Lower leg skin (tissue), 4 donors: Measurements from ENCODE around the gene PPM1L. TPM values are rescaled to one million over a fixed set of nuclear protein-coding genes. Genes with fewer than 3 reads are reported as not detected.
A peak's percentile ranks its signal among the peaks of the same experiment; 100 is the strongest.

ENCODE experiments used
- DNase-seq, 2 donors: peaks; one replicate each; pipeline ENCODE4 v3.0.0-alpha.2; 2019; ENCODE audit warnings: low spot score in 2 of 2
- H3K4me3 ChIP-seq: fragments of 200-600 bp; sonication (generic); 2 replicates; pipeline ENCODE4 v1.5.1; 2017; ENCODE audit warnings: mild to moderate bottlenecking, low read depth; ENCODE audit not compliant: poor library complexity, severe bottlenecking
- POLR2A ChIP-seq, 2 donors: fragments of 450-650 bp; IDR thresholded peaks; one replicate each; pipeline ENCODE4 v1.6.1; 2016 to 2017; ENCODE audit warnings: antibody characterized with exemption in 2 of 2, mild to moderate bottlenecking in 1 of 2, moderate library complexity in 1 of 2
- WGBS, 2 donors: methylation state at CpG; one replicate each; pipeline ENCODE4 v1.1.5; 2018; 5-methylcytosine and 5-hydroxymethylcytosine counted together
- intact Hi-C: fragments of 100-400 bp; cut with DNase I; formaldehyde crosslinking; loops from one replicate; pipeline ENCODE4 v1.15.0; 2023; ENCODE audit warnings: low total_unique reads
- total RNA-seq, 4 donors: library from RNA; depleted of rRNA; stranded (reverse); fragments of >200 nt; gene quantifications; one replicate each; pipeline ENCODE4 v1.1.0, GENCODE V29; 2016
- TF ChIP-seq, protein P1 (sequence below), 3 donors: fragments of 450-650 bp; IDR thresholded peaks; one replicate each; pipeline ENCODE4 v1.5.1; 2016; ENCODE audit warnings: antibody characterized with exemption in 3 of 3, mild to moderate bottlenecking in 3 of 3, moderate library complexity in 2 of 3

PPM1L gene
- total RNA-seq, 4 donors from 2014 or later, result 34.9 to 46.5 (median 40.7) TPM

DNA sequence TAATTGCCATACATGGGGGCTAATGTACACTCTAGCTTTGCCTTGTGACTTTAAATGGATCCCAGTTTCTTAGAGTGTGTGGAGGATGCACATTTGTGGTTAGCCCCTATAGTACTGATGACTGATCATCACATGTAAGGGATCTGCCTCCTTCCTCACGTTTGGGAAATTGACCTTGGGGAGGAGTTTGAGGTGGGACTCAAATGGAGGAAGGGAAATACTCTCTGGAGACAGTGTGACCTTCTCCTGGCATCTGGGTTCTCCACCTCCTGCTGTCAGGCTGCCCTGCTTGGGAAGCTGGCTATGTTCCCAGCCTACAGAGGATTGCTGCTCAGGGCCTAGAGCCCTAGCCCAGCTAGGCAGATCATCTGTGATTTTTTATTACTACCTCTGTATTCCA is 48.7 kb downstream of the PPM1L start:
- TF ChIP-seq POLR2A (IDR thresholded peaks at IDR 0.05), result no peak
- TF ChIP-seq, protein P1, sequence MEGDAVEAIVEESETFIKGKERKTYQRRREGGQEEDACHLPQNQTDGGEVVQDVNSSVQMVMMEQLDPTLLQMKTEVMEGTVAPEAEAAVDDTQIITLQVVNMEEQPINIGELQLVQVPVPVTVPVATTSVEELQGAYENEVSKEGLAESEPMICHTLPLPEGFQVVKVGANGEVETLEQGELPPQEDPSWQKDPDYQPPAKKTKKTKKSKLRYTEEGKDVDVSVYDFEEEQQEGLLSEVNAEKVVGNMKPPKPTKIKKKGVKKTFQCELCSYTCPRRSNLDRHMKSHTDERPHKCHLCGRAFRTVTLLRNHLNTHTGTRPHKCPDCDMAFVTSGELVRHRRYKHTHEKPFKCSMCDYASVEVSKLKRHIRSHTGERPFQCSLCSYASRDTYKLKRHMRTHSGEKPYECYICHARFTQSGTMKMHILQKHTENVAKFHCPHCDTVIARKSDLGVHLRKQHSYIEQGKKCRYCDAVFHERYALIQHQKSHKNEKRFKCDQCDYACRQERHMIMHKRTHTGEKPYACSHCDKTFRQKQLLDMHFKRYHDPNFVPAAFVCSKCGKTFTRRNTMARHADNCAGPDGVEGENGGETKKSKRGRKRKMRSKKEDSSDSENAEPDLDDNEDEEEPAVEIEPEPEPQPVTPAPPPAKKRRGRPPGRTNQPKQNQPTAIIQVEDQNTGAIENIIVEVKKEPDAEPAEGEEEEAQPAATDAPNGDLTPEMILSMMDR (IDR thresholded peaks at IDR 0.05), result no peak
- 0 to 11% methylated on average over 1 of the region's 1 CpG for WGBS, 2 donors
- intact Hi-C loops, result no loop called here
- no peak overlapping the region for H3K4me3 ChIP-seq
- DNase-seq, result peak; percentile 53 to 88

DNA sequence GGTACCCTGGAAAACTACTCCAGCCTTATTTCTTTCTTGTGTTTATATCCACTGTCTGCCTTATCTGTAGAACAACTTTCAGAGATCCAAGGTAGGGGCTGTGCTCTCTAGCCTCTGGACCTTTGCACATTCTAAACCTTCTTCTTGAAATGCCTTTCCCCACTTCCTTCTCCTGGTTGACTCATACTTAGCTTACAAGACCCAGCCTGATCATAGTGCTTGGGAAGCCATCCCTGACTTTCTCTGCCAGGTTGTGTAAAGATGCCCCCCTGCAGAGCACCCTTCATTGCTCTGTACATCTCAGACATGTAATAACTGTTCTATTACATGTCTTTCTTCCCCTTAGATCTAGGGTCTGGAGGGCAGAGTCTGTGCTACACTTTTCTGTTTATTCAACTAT is 50.1 kb downstream of the PPM1L start:
- H3K4me3 ChIP-seq, result no peak overlapping the region
- no peak for TF ChIP-seq POLR2A (IDR thresholded peaks at IDR 0.05)
- TF ChIP-seq, protein P1 (IDR thresholded peaks at IDR 0.05), result no peak
- DNase-seq, result no peak
- intact Hi-C loops, result no loop called here

DNA sequence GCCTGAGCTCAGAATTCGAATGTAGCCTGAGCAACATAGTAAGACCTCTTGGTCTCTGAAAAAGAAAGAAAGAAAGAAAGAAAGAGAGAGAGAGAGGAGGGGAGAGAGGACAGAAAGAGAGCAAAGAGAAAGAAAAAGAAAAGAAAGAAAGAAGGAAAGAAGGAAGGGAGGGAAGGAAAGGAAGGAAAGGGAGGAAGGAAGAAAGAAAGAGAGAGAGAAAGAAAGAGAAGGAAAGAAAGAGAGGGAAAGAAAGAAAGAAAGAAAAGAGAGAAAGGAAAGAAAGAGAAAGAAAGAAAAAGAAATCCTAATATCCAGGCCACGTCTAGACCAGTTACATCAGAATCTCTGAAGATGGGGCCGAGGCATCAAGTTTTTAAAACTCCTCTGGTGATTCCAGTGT is 50.7 kb downstream of the PPM1L start:
- 92 to 94% methylated on average over 3 of the region's 3 CpGs for WGBS, 2 donors
- H3K4me3 ChIP-seq, result no peak overlapping the region
- TF ChIP-seq, protein P1 (IDR thresholded peaks at IDR 0.05), result no peak
- no peak for TF ChIP-seq POLR2A (IDR thresholded peaks at IDR 0.05)
- DNase-seq, result no peak
- intact Hi-C loops, result no loop called here

DNA sequence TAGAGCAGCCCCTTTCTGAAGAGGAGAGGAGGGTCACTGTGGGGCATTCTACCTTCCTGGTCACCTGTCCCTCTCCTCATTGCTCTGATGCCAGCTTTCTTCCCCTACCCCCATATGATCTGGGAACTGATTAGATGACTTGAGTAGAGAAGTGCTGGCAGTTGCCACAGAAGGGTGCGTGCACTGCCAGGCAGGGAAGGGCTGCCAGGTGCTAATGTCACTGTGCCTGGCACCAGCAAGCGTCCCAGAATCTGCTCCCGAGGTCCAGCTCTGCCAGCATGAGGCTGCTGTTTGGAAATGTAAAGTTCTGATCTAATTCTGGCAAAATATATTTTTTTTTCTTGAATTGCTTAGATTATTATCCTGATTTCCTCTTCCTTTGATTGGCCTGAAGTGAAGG is 52.8 kb downstream of the PPM1L start:
- intact Hi-C loops, result no loop called here
- 42 to 45% methylated on average over 3 of the region's 3 CpGs for WGBS, 2 donors
- DNase-seq, result no peak
- no peak overlapping the region for H3K4me3 ChIP-seq
- TF ChIP-seq, protein P1 (IDR thresholded peaks at IDR 0.05), result no peak
- no peak for TF ChIP-seq POLR2A (IDR thresholded peaks at IDR 0.05)

DNA sequence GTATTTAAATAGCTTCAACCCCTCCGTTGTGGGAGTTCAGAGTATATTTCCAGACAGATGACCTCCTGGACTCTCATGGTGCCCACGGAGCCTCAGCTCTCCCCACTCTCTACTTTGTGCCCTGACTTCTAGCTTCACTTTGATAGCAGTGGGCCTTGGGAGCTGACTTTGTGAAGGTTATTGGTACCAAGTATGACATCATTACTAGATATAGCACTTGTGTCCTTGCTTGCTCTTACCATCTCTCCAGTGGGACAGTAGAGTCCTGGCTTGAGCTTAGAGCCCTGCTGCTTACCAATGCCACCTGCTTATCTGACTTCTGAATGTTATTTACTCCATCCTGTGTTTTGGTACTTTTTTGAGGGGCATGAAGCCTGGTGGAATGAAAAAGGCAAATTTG is 53.4 kb downstream of the PPM1L start:
- intact Hi-C loops, result no loop called here
- WGBS, 2 donors, result 44 to 59% methylated on average over 2 of the region's 2 CpGs
- no peak overlapping the region for H3K4me3 ChIP-seq
- no peak for DNase-seq
- TF ChIP-seq, protein P1 (IDR thresholded peaks at IDR 0.05), result no peak
- TF ChIP-seq POLR2A (IDR thresholded peaks at IDR 0.05), result no peak
